Cerebellar cortex (tissue), 1 donor: Measurements from ENCODE around the gene KCNT2.

Source experiments
- DNase-seq: peaks from one replicate; pipeline ENCODE4 v3.0.0-alpha.2; 2015; ENCODE audit warnings: low spot score

The KCNT2 gene

DNA sequence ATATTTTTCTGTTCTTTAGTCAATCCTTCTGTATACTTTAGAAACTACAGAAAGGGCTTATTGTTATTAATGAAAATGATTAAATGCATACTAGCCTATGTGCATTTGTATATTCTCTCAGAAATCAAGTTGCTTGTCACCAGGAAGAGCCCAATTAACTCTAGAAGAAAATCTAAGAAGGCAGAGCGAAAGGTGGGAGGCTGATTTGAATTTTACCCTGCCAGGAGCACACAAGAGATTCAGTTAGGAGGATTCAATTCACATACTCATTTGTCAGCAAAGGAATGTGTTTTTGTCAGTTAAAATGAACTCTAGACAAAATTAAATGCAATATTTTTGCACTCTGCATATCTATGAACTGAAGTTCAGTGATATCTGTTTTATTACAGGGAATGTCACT lies 411.8 kb downstream of the KCNT2 start:
- DNase-seq: no peak

DNA sequence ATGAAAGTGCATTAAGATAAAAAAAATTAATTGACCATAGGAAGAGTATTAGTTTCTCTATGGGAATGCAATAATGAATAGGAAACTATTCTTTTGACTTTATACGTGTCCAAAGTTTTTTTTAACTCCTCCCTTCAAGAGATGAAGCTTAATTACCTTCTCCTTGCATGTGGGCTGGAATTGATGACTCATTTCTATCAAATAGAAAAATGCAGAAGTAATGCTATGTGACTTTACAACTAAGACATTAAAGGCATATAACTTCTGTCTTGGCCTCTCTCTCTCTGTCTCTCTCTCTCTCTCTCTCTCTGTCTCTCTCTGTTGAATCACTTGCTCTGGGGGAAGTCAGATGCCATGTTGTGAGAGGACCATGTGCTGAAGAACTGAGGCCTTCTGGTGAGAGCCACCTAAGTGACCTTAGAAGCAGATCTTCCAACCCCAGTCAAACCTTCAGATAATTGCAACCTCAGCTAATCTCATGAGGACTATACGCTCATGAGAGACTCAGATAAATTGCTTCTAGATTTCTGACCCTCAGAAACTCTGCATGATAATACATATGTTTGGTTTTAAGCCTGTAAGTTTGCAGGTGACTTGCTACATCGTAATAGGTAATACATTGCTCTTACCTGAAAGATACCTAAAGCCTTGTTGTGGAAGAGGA lies 414.2 kb downstream of the KCNT2 start:
- DNase-seq: no peak

DNA sequence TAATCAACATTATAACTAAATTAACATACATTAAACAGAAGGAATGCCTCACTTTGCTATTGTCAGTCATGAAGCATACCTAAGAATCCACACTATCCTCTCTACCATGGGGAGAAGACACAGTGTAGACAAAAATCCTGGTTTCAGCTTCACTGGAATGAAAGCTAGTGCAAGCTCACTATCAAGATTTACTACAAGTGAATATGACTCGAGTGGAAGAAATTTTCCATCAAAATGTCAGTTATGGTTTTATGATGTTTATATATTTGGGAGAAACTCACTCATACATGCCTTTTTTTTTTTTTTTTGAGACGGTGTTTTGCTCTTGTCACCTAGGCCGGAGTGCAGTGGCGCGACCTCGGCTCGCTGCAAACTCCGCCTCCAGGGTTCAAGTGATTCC lies 424.3 kb downstream of the KCNT2 start:
- DNase-seq: no peak

DNA sequence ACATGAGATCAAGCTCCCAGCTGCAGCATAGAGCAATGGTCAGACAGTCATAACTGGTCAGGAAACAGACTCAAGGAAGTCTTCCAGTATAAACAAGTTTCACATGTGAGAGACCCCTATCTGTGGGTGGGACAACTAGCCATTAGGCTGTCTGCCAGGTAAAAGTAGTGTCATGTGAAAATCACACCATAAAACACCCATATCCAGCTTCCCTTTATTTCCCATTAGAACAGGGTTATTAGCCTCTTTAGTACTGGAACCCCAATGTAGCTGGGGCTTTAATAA lies 426.7 kb downstream of the KCNT2 start:
- no peak for DNase-seq

DNA sequence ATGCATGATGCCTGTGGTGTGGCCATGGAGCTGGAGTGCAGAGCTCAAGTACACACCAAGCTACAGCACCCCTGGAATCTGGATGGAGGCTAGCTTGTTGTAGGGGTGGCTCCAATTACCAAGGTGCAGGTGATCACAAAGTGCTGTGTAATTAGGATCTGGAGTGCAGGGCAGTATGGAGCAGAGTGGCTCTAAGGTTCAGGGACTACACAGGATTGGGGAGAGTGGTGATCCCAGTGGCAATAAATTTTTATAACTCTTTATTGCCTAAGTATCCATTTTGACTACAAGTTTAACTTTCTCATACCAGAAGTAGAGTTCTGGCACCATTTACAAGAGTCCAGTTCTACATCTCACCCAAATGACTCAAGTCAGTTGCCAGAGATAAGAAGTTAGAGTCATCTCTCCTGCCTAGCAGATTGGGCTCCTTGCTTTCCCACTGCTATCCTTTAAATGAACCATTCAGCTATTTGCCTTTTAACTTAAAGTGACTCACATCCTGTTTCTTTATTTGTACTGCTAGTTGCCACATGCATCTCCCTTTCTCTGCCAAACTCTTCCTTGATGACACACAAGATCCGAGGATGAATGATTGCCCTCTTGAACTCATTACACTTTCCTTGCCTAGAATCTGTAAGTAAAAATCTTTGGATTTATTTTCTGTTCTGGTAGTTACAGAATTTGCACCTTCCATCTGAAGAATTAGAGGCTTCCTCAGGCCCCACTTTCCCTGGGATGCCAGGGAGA lies 427.2 kb downstream of the KCNT2 start:
- DNase-seq: no peak

DNA sequence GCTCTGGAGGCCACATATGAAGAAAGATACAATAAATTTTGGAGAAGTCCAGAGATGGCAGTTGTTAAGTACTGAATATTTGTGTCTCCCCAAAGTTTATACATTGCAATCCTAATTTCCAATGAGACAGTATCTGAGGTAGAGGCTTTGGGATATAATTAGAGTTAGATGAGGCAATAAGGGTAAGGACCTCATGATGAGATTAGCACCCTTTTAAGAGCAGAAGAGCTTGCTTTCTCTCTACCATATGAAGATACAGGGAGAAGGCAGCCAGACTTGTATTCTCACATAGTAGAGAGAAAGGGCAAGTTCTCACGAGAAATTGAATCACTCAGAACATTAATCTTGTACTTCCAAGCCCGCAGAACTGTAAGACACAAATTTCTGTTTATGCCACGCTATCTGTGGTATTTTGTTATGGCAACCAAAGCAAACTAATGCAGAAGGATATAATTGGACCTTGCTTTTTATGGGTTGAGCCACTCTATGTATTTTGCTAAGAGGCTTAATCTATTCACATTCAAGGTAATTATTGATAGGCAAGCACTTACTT lies 430.1 kb downstream of the KCNT2 start:
- no peak for DNase-seq
